Ovary (tissue), 3 donors: Measurements from ENCODE around the gene EIF2S1.

Source experiments
- CTCF ChIP-seq, 3 donors: fragments of 450-650 bp in 2 of 3; fragments of 200-600 bp in 1 of 3; IDR thresholded peaks; one replicate each; pipeline versions ENCODE4 v1.5.1 to v1.8.0; 2016 to 2022; ENCODE audit warnings: antibody characterized with exemption in 3 of 3, mild to moderate bottlenecking in 1 of 3
- POLR2A ChIP-seq: fragments of 450-650 bp; IDR thresholded peaks from one replicate; pipeline ENCODE4 v1.6.1; 2017; ENCODE audit warnings: antibody characterized with exemption, mild to moderate bottlenecking, moderate library complexity
- donor health status: DM: no; HTN: no; CAD: no.

GRCh38 chr14:67377916-67378315 lies 17.8 kb downstream of the EIF2S1 start:
- TF ChIP-seq CTCF (IDR thresholded peaks at IDR 0.05), result no peak
- no peak for TF ChIP-seq POLR2A
